OCI-LY3 (cell line): ENCODE results near the gene SHISA2.

Source experiments
- H2AFZ ChIP-seq: fragments of 200-600, 300-600 bp; shearing (Covaris generic); 2 replicates; pipeline ENCODE4 v1.6.0; 2014; ENCODE audit warnings: antibody characterized with exemption, low read depth, low read length
- H3K27ac ChIP-seq: fragments of 200-600, 300-600 bp; sonication (generic); 2 replicates; pipeline ENCODE4 v1.5.1; 2014; ENCODE audit warnings: mild to moderate bottlenecking, low read length, moderate library complexity, mixed read lengths
- H3K27me3 ChIP-seq: fragments of 200-600, 300-600 bp; sonication (generic); 2 replicates; pipeline ENCODE4 v1.6.1; 2014; ENCODE audit warnings: low read depth, low read length, mixed read lengths
- H3K36me3 ChIP-seq: fragments of 200-600, 300-600 bp; sonication (generic); replicated peaks from 2 replicates; pipeline ENCODE3; 2014; ENCODE audit warnings: low read depth, low read length, mixed read lengths
- H3K4me1 ChIP-seq: fragments of 300-600, 200-600 bp; sonication (generic); 2 replicates; pipeline ENCODE4 v1.6.1; 2014; ENCODE audit warnings: low read length, mixed read lengths
- H3K4me2 ChIP-seq: fragments of 200-600, 300-600 bp; sonication (generic); 2 replicates; pipeline ENCODE4 v1.6.1; 2014; ENCODE audit warnings: low read length, mixed read lengths
- H3K4me3 ChIP-seq: fragments of 300-600, 200-600 bp; sonication (generic); 2 replicates; pipeline ENCODE4 v1.5.1; 2014; ENCODE audit warnings: antibody characterized with exemption, mild to moderate bottlenecking, low read length, moderate library complexity
- H3K79me2 ChIP-seq: fragments of 300-600, 200-600 bp; shearing (Covaris generic); 2 replicates; pipeline ENCODE4 v1.6.1; 2014; ENCODE audit warnings: mild to moderate bottlenecking, low read length, mixed read lengths
- H3K9ac ChIP-seq: fragments of 300-600, 200-600 bp; shearing (Covaris generic); 2 replicates; pipeline ENCODE4 v1.6.0; 2014; ENCODE audit warnings: mild to moderate bottlenecking, low read length, moderate library complexity
- H3K9me3 ChIP-seq: fragments of 200-600, 300-600 bp; shearing (Covaris generic); 2 replicates; pipeline ENCODE4 v1.6.1; 2014; ENCODE audit warnings: low read length, mixed read lengths; ENCODE audit not compliant: insufficient read depth
- H4K20me1 ChIP-seq: fragments of 200-600, 300-600 bp; sonication (generic); 2 replicates; pipeline ENCODE4 v1.6.1; 2016; ENCODE audit warnings: low read length, mixed read lengths; ENCODE audit not compliant: insufficient read depth
- EZH2phosphoT487 ChIP-seq: fragments of 200-600 bp; shearing (Covaris generic); IDR thresholded peaks from 2 replicates; pipeline ENCODE4 v1.6.1; 2018; ENCODE audit warnings: antibody characterized with exemption, mixed run types, low read depth
- TF ChIP-seq, protein P1 (sequence below): fragments of 200-600, 300-600 bp; sonication (generic); IDR thresholded peaks from 2 replicates; pipeline ENCODE4 v1.5.1; 2014; ENCODE audit warnings: antibody characterized with exemption, low read length, low read depth

SHISA2 gene

DNA sequence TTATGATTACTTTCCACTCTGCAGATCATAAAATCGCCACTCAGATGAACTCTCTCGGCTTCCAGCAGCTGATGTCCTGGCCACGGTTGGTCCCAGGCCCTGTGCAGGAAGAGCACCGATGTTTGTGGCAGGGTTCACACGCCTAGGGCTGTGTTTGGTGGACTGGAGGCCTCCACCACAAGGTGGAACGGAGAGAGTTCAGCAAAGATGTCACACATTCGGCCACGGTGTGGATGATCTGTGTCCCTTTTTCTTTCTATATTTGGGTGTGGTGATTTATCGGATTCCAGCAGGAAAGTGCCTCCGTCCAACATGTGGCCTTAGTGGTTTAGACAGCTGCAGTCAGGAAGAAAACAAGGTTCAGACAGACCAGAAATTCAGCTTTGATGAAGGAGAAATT lies 521 bp upstream of the SHISA2 start:
- H3K9ac ChIP-seq, result no peak overlapping the region

DNA sequence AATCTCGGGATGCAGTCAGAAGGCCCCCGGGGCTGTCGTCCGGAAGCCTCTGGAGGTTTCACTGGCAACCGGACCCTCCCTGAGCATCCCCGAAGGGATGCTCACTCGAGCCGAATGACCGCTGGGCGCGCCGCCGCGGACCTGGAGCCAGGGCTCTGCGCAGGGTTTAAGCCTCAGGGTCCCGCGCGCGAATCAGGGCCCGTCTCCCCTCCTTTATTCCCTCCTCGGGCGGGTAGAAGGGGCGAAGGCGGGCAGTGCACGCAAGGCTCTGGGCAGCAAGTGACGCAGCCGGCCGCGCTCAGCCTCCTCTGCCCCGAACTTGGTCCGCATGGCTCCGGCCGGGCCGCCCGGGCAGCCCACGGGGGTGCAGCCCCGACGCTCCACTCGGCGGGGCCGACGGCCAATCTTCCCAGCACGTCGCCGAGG lies 572 bp downstream of the SHISA2 start:
- H3K4me3 ChIP-seq, result no peak overlapping the region
- TF ChIP-seq, protein P1, sequence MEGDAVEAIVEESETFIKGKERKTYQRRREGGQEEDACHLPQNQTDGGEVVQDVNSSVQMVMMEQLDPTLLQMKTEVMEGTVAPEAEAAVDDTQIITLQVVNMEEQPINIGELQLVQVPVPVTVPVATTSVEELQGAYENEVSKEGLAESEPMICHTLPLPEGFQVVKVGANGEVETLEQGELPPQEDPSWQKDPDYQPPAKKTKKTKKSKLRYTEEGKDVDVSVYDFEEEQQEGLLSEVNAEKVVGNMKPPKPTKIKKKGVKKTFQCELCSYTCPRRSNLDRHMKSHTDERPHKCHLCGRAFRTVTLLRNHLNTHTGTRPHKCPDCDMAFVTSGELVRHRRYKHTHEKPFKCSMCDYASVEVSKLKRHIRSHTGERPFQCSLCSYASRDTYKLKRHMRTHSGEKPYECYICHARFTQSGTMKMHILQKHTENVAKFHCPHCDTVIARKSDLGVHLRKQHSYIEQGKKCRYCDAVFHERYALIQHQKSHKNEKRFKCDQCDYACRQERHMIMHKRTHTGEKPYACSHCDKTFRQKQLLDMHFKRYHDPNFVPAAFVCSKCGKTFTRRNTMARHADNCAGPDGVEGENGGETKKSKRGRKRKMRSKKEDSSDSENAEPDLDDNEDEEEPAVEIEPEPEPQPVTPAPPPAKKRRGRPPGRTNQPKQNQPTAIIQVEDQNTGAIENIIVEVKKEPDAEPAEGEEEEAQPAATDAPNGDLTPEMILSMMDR, result no peak
- H3K79me2 ChIP-seq, result no peaks in the 10 kb centered on the region
- no peaks in the 10 kb centered on the region for H3K36me3 ChIP-seq
- H3K27me3 ChIP-seq, result no peaks in the 10 kb centered on the region
- H2AFZ ChIP-seq, result no peak overlapping the region
- H3K4me1 ChIP-seq, result no peaks in the 10 kb centered on the region
- no peaks in the 10 kb centered on the region for H4K20me1 ChIP-seq
- H3K4me2 ChIP-seq, result no peak overlapping the region
- H3K9me3 ChIP-seq, result no peaks in the 10 kb centered on the region
- H3K9ac ChIP-seq, result no peak overlapping the region
- no peak overlapping the region for H3K27ac ChIP-seq

More for the DNA sequence above, 521 bp upstream of the SHISA2 start:
- Histone ChIP-seq H3K27me3 (no peaks in the 10 kb centered on the region), H3K36me3 (no peaks in the 10 kb centered on the region), H3K27ac (no peak overlapping the region), H3K9me3 (no peaks in the 10 kb centered on the region), H3K79me2 (no peaks in the 10 kb centered on the region), H4K20me1 (no peaks in the 10 kb centered on the region), H2AFZ (no peak overlapping the region), H3K4me1 (no peaks in the 10 kb centered on the region), H3K4me2 (no peak overlapping the region), H3K4me3 (no peak overlapping the region)
- TF ChIP-seq, protein P1, result no peak
- TF ChIP-seq EZH2phosphoT487, result no peak

DNA sequence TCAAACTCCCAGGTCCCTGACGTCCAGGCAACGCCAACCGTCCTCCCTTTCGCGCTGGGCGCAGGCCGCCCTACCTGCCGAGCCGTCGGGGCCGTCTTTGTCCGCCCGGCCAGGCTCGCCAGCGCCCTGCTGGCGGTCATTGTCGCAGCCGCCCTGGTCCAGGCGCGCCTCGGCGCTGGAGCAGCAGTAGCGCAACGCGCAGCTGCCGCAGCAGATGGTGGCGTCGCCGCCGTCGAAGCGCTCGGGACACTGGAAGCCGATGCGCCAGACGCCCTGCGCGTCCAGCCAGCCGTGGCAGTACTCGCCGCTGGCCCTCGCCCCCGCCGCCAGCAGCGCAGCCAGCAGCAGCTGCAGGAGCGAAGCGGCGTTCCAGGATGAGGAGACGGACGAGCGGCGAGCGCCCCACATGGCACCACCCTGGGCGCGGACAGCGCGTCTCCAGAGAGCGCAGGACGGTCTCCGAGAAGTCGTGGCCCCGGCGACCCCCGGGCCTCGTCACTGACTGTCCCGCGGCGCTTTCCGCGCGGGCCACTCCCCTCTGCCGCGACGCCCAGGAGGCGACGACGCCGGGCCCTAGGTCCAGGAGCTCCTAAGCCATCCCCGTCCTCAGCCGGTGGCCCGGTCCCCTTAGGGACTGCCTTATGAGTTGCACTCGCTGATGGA lies 1.1 kb downstream of the SHISA2 start:
- H3K27me3 ChIP-seq, result no peaks in the 10 kb centered on the region
- H3K79me2 ChIP-seq, result no peaks in the 10 kb centered on the region
- H3K4me3 ChIP-seq, result no peak overlapping the region
- H3K9me3 ChIP-seq, result no peaks in the 10 kb centered on the region
- H3K9ac ChIP-seq, result no peak overlapping the region
- no peaks in the 10 kb centered on the region for H3K4me1 ChIP-seq
- no peaks in the 10 kb centered on the region for H3K36me3 ChIP-seq
- H3K27ac ChIP-seq, result no peak overlapping the region
- TF ChIP-seq EZH2phosphoT487, result no peak
- TF ChIP-seq, protein P1, result no peak
- H4K20me1 ChIP-seq, result no peaks in the 10 kb centered on the region
- no peak overlapping the region for H2AFZ ChIP-seq
- no peak overlapping the region for H3K4me2 ChIP-seq

DNA sequence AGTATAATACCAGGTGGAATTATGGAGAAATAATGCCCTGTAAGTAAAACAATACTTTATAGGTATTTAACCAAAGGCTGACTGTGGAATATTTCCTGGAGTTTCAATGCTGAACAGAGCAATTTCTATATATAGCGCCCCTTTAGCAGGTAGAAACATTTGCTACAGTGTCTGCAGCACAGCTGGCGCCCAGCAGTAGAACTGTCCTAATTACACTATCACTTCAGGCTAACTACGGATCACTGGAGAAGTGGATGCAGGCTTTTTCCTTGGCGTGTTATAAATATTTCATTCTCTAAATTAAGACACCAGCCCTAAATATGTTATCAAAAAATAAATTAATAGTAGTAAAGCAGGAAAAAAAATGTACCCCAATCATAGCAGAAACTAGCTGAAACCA lies 3.1 kb downstream of the SHISA2 start:
- no peak for TF ChIP-seq EZH2phosphoT487
- TF ChIP-seq, protein P1, result no peak

More for the DNA sequence above, 3.1 kb downstream of the SHISA2 start:
- no peak overlapping the region for H2AFZ ChIP-seq
- H3K27me3 ChIP-seq, result no peaks in the 10 kb centered on the region
- H3K4me2 ChIP-seq, result no peak overlapping the region
- H3K79me2 ChIP-seq, result no peaks in the 10 kb centered on the region
- no peaks in the 10 kb centered on the region for H4K20me1 ChIP-seq
- no peaks in the 10 kb centered on the region for H3K4me1 ChIP-seq
- no peak overlapping the region for H3K27ac ChIP-seq
- no peaks in the 10 kb centered on the region for H3K9me3 ChIP-seq
- no peaks in the 10 kb centered on the region for H3K36me3 ChIP-seq
- no peak overlapping the region for H3K4me3 ChIP-seq
- no peak overlapping the region for H3K9ac ChIP-seq
